Fibroblast of lung (primary cell): ENCODE data around the gene TMBIM4.

Source experiments
- CTCF ChIP-seq, 2 donors: IDR thresholded peaks in 1 of 2; conservative IDR thresholded peaks in 1 of 2; 1 replicate in 1 of 2; 2 replicates in 1 of 2; pipeline ENCODE4 v1.5.1; 2011 to 2012; ENCODE audit warnings: low read length in 2 of 2, control low read depth in 1 of 2, inconsistent platforms in 1 of 2, low read depth in 1 of 2, mild to moderate bottlenecking in 1 of 2
- EZH2 ChIP-seq: IDR thresholded peaks from 2 replicates; pipeline ENCODE4 v1.5.1; 2012; ENCODE audit warnings: low read length, control low read depth, mild to moderate bottlenecking; ENCODE audit errors: missing control alignments

- TF ChIP-seq EZH2 (no peak), CTCF (conservative IDR thresholded peaks at IDR 0.05 in 1 of 2, IDR thresholded peaks at IDR 0.05 in 1 of 2; ENCODE audit: low read depth in 1 of 2, low read length in 2 of 2) (no peak)
Observed at GRCh38 chr12:66115071-66115600, 54.7 kb downstream of the TMBIM4 start.
